ENCODE results near the gene DHRS4L2.
"Not testable (repeated sequence)": the region's sequence is repeated elsewhere in the genome, so short reads cannot be mapped to it uniquely, and the experiment has no call there.

DHRS4L2 gene

GRCh38 chr14:24049002-24049401, 60.3 kb downstream of the DHRS4L2 start:
- H3K27ac ChIP-seq (ENCODE audit: low read depth, low read length); H3K9me3 ChIP-seq (ENCODE audit: control insufficient read depth, insufficient read depth, low read length); H3K4me1 ChIP-seq (ENCODE audit: control insufficient read depth, insufficient read depth, low read length); H3K27me3 ChIP-seq (ENCODE audit: control insufficient read depth, insufficient read depth, low read length); H3K9ac ChIP-seq (ENCODE audit: low read depth, low read length); H3K36me3 ChIP-seq (ENCODE audit: control insufficient read depth, insufficient read depth, low read length); H3K4me3 ChIP-seq (ENCODE audit: low read depth, low read length): not testable (repeated sequence)

- H3K4me3 ChIP-seq (ENCODE audit: low read depth, low read length) = peak overlapping the region; percentile 82; the same call in 1 of the 2 replicates
- not testable (repeated sequence) for H3K9me3 ChIP-seq (ENCODE audit: control insufficient read depth, insufficient read depth, low read length); H3K36me3 ChIP-seq (ENCODE audit: control insufficient read depth, insufficient read depth, low read length); H3K4me1 ChIP-seq (ENCODE audit: control insufficient read depth, insufficient read depth, low read length); H3K27me3 ChIP-seq (ENCODE audit: control insufficient read depth, insufficient read depth, low read length); H3K9ac ChIP-seq (ENCODE audit: low read depth, low read length); H3K27ac ChIP-seq (ENCODE audit: low read depth, low read length)
Measured at GRCh38 chr14:24050753-24051152, 62.0 kb downstream of the DHRS4L2 start.

- Histone ChIP-seq H3K9me3 (ENCODE audit: control insufficient read depth, insufficient read depth, low read length) (no peaks in the 10 kb centered on the region), H3K4me3 (ENCODE audit: low read depth, low read length) (peak overlapping the region; percentile 82), H3K9ac (ENCODE audit: low read depth, low read length) (peak overlapping the region; percentile 53), H3K4me1 (ENCODE audit: control insufficient read depth, insufficient read depth, low read length) (peaks cover 4% of the 10 kb centered on the region; the same call in 1 of the 2 replicates), H3K36me3 (ENCODE audit: control insufficient read depth, insufficient read depth, low read length) (peaks cover 3% of the 10 kb centered on the region; the same call in 1 of the 2 replicates), H3K27ac (ENCODE audit: low read depth, low read length) (peak overlapping the region; percentile 55), H3K27me3 (ENCODE audit: control insufficient read depth, insufficient read depth, low read length) (no peaks in the 10 kb centered on the region)
Measured at GRCh38 chr14:24051176-24051788, 62.6 kb downstream of the DHRS4L2 start.

- H3K27ac ChIP-seq (ENCODE audit: low read depth, low read length) = peak within 1 kb of the TSS; percentile 55
- peaks cover 3% of the 10 kb centered on the region; the same call in 1 of the 2 replicates for H3K36me3 ChIP-seq (ENCODE audit: control insufficient read depth, insufficient read depth, low read length)
- no peaks in the 10 kb centered on the region for H3K9me3 ChIP-seq (ENCODE audit: control insufficient read depth, insufficient read depth, low read length)
- peak within 1 kb of the TSS; percentile 82 for H3K4me3 ChIP-seq (ENCODE audit: low read depth, low read length)
- H3K9ac ChIP-seq (ENCODE audit: low read depth, low read length) = peak within 1 kb of the TSS; percentile 53
- no peaks in the 10 kb centered on the region for H3K27me3 ChIP-seq (ENCODE audit: control insufficient read depth, insufficient read depth, low read length)
- peaks cover 4% of the 10 kb centered on the region; the same call in 1 of the 2 replicates for H3K4me1 ChIP-seq (ENCODE audit: control insufficient read depth, insufficient read depth, low read length)
Measured at GRCh38 chr14:24051789-24052655, 63.3 kb downstream of the DHRS4L2 start, which contains the start of gene CARMIL3. Gene CARMIL3 (plus strand): TSS chr14:24052009. CDS start chr14:24052154, 145 bp downstream.

- no peak overlapping the region for H3K27ac ChIP-seq (ENCODE audit: low read depth, low read length)
- no peaks in the 10 kb centered on the region for H3K27me3 ChIP-seq (ENCODE audit: control insufficient read depth, insufficient read depth, low read length)
- H3K4me1 ChIP-seq (ENCODE audit: control insufficient read depth, insufficient read depth, low read length) = peaks cover 4% of the 10 kb centered on the region; the same call in 1 of the 2 replicates
- no peak overlapping the region for H3K9ac ChIP-seq (ENCODE audit: low read depth, low read length)
- peak overlapping the region; percentile 82 for H3K4me3 ChIP-seq (ENCODE audit: low read depth, low read length)
- H3K9me3 ChIP-seq (ENCODE audit: control insufficient read depth, insufficient read depth, low read length) = no peaks in the 10 kb centered on the region
- peaks cover 3% of the 10 kb centered on the region; the same call in 1 of the 2 replicates for H3K36me3 ChIP-seq (ENCODE audit: control insufficient read depth, insufficient read depth, low read length)
Measured at GRCh38 chr14:24052656-24053547, 64.2 kb downstream of the DHRS4L2 start.

GRCh38 chr14:24053548-24054323, 65.0 kb downstream of the DHRS4L2 start:
- H3K9me3 ChIP-seq (ENCODE audit: control insufficient read depth, insufficient read depth, low read length) = no peaks in the 10 kb centered on the region
- no peak overlapping the region for H3K27ac ChIP-seq (ENCODE audit: low read depth, low read length)
- H3K36me3 ChIP-seq (ENCODE audit: control insufficient read depth, insufficient read depth, low read length) = peaks cover 3% of the 10 kb centered on the region; the same call in 1 of the 2 replicates
- H3K9ac ChIP-seq (ENCODE audit: low read depth, low read length) = no peak overlapping the region
- H3K4me3 ChIP-seq (ENCODE audit: low read depth, low read length) = no peak overlapping the region
- peaks cover 4% of the 10 kb centered on the region; the same call in 1 of the 2 replicates for H3K4me1 ChIP-seq (ENCODE audit: control insufficient read depth, insufficient read depth, low read length)
- H3K27me3 ChIP-seq (ENCODE audit: control insufficient read depth, insufficient read depth, low read length) = no peaks in the 10 kb centered on the region

- H3K4me1 ChIP-seq (ENCODE audit: control insufficient read depth, insufficient read depth, low read length) = peaks cover 4% of the 10 kb centered on the region; the same call in 1 of the 2 replicates
- H3K4me3 ChIP-seq (ENCODE audit: low read depth, low read length) = no peak overlapping the region
- H3K9me3 ChIP-seq (ENCODE audit: control insufficient read depth, insufficient read depth, low read length) = no peaks in the 10 kb centered on the region
- H3K27ac ChIP-seq (ENCODE audit: low read depth, low read length) = no peak overlapping the region
- H3K36me3 ChIP-seq (ENCODE audit: control insufficient read depth, insufficient read depth, low read length) = peaks cover 3% of the 10 kb centered on the region; the same call in 1 of the 2 replicates
- H3K27me3 ChIP-seq (ENCODE audit: control insufficient read depth, insufficient read depth, low read length) = no peaks in the 10 kb centered on the region
- H3K9ac ChIP-seq (ENCODE audit: low read depth, low read length) = no peak overlapping the region
Measured at GRCh38 chr14:24054324-24054641, 65.6 kb downstream of the DHRS4L2 start.

GRCh38 chr14:24054646-24055045, 65.9 kb downstream of the DHRS4L2 start:
- Histone ChIP-seq H3K36me3 (ENCODE audit: control insufficient read depth, insufficient read depth, low read length) (peaks cover 3% of the 10 kb centered on the region; the same call in 1 of the 2 replicates), H3K27me3 (ENCODE audit: control insufficient read depth, insufficient read depth, low read length) (no peaks in the 10 kb centered on the region), H3K4me1 (ENCODE audit: control insufficient read depth, insufficient read depth, low read length) (peaks cover 4% of the 10 kb centered on the region; the same call in 1 of the 2 replicates), H3K4me3 (ENCODE audit: low read depth, low read length) (no peak overlapping the region), H3K9ac (ENCODE audit: low read depth, low read length) (no peak overlapping the region), H3K27ac (ENCODE audit: low read depth, low read length) (no peak overlapping the region), H3K9me3 (ENCODE audit: control insufficient read depth, insufficient read depth, low read length) (no peaks in the 10 kb centered on the region)
